B cell (primary cell): ENCODE data around the gene TSEN54. TPM values are rescaled to one million over a fixed set of nuclear protein-coding genes. Genes with fewer than 3 reads are reported as not detected.

Source experiments
- ATAC-seq: fragments of 200-7000 bp; cut with Tn5 transposase; one replicate; pipeline ENCODE4 v1.10.0; 2021; ENCODE audit warnings: low read depth, mild to moderate bottlenecking, moderate number of reproducible peaks, moderate library complexity
- CTCF ChIA-PET: fragments of 350-600 bp; sonication (Branson Sonifier 250); formaldehyde crosslinking; loops from one replicate; lab custom pipeline; 2021; ENCODE audit warnings: antibody characterized with exemption, inconsistent platforms; lab: Charles Lee
- POLR2A ChIA-PET: fragments of 350-600 bp; sonication (Branson Sonifier 250); formaldehyde crosslinking; loops from one replicate; lab custom pipeline; 2021; ENCODE audit warnings: antibody characterized with exemption; lab: Charles Lee
- DNase-seq: peaks from one replicate; pipeline ENCODE4 v3.0.0; 2013
- H2AFZ ChIP-seq: 2 replicates; pipeline ENCODE4 v1.6.1; 2012; ENCODE audit warnings: mild to moderate bottlenecking, low read depth, low read length; ENCODE audit not compliant: insufficient read depth, poor library complexity, severe bottlenecking
- H3K27ac ChIP-seq, 2 donors: 1 replicate in 1 of 2; 2 replicates in 1 of 2; pipeline ENCODE4 v1.5.1; 2012 to 2013; ENCODE audit warnings: low read length in 2 of 2, mild to moderate bottlenecking in 2 of 2, moderate library complexity in 1 of 2
- H3K27me3 ChIP-seq, 4 experiments: fragments of 200-600 bp in 1 of 4; sonication (generic) in 1 of 4; replicated peaks in 1 of 4; 1 replicate in 2 of 4; 2 replicates in 2 of 4; pipeline versions ENCODE4 v1.6.1 to v1.7.0; 2013 to 2016; ENCODE audit warnings: low read length in 3 of 4, mild to moderate bottlenecking in 2 of 4, mixed read lengths in 1 of 4, moderate library complexity in 1 of 4; ENCODE audit not compliant: insufficient read depth in 4 of 4, control insufficient read depth in 3 of 4; ENCODE audit errors: control extremely low read depth in 1 of 4
- H3K36me3 ChIP-seq, 2 experiments: replicated peaks in 1 of 2; 1 replicate in 1 of 2; 2 replicates in 1 of 2; pipeline versions ENCODE4 v1.6.1 to v1.7.1; 2013; ENCODE audit warnings: low read length in 1 of 2; ENCODE audit not compliant: insufficient read depth in 2 of 2, control insufficient read depth in 1 of 2; ENCODE audit errors: control extremely low read depth in 1 of 2, extremely low read depth in 1 of 2
- H3K4me1 ChIP-seq, 2 donors: fragments of 200-600 bp in 1 of 2; sonication (generic) in 1 of 2; 1 replicate in 1 of 2; 2 replicates in 1 of 2; pipeline versions ENCODE4 v1.5.1 to v1.6.1; 2013 to 2017; ENCODE audit warnings: low read length in 2 of 2; ENCODE audit not compliant: control insufficient read depth in 2 of 2, insufficient read depth in 2 of 2
- H3K4me2 ChIP-seq: replicated peaks from 2 replicates; pipeline ENCODE3; 2012; ENCODE audit warnings: mild to moderate bottlenecking, low read depth, low read length; ENCODE audit not compliant: poor library complexity, severe bottlenecking
- H3K4me3 ChIP-seq, 5 experiments: fragments of 200-600 bp in 1 of 5; sonication (generic) in 1 of 5; 1 replicate in 3 of 5; 2 replicates in 2 of 5; pipeline versions ENCODE4 v1.5.1 to v1.7.0; 2011 to 2016; ENCODE audit warnings: low read length in 4 of 5, mild to moderate bottlenecking in 4 of 5, low read depth in 2 of 5, control low read depth in 1 of 5, moderate library complexity in 1 of 5; ENCODE audit not compliant: insufficient read depth in 1 of 5; ENCODE audit errors: control extremely low read depth in 1 of 5, extremely low read depth in 1 of 5
- H3K79me2 ChIP-seq: fragments of 200-600 bp; sonication (generic); one replicate; pipeline ENCODE4 v1.6.0; 2016; ENCODE audit warnings: low read length; ENCODE audit not compliant: control insufficient read depth, insufficient read depth
- H3K9ac ChIP-seq: fragments of 200-600 bp; sonication (generic); 2 replicates; pipeline ENCODE4 v1.6.1; 2017; ENCODE audit warnings: mild to moderate bottlenecking, low read length, moderate library complexity
- H3K9me3 ChIP-seq, 3 donors: one replicate each; pipeline versions ENCODE4 v1.6.1 to v1.7.1; 2013; ENCODE audit warnings: low read length in 2 of 3; ENCODE audit not compliant: control insufficient read depth in 2 of 3, insufficient read depth in 1 of 3; ENCODE audit errors: control extremely low read depth in 1 of 3
- H4K20me1 ChIP-seq: 2 replicates; pipeline ENCODE4 v1.6.0; 2012; ENCODE audit warnings: mild to moderate bottlenecking, low read length; ENCODE audit not compliant: insufficient read depth, control insufficient read depth, poor library complexity, severe bottlenecking
- H3K27ac Mint-ChIP-seq: one replicate; pipeline ENCODE4 v1.8.0; 2021; ENCODE audit warnings: mixed read lengths
- H3K27me3 Mint-ChIP-seq: one replicate; pipeline ENCODE4 v1.8.0; 2021; ENCODE audit warnings: mixed read lengths
- H3K4me1 Mint-ChIP-seq: one replicate; pipeline ENCODE4 v1.8.0; 2021; ENCODE audit warnings: mixed read lengths
- H3K4me3 Mint-ChIP-seq: one replicate; pipeline ENCODE4 v1.8.0; 2021; ENCODE audit warnings: mixed read lengths
- H3K9me3 Mint-ChIP-seq: one replicate; pipeline ENCODE4 v1.8.0; 2022; ENCODE audit warnings: mixed read lengths; ENCODE audit not compliant: insufficient read depth
- EZH2 ChIP-seq: IDR thresholded peaks from 2 replicates; pipeline ENCODE4 v1.6.1; 2012; ENCODE audit warnings: borderline replicate concordance, low read depth, mild to moderate bottlenecking, moderate library complexity, low read length; ENCODE audit not compliant: insufficient read depth, poor library complexity, severe bottlenecking
- WGBS: methylation state at CpG from one replicate; pipeline ENCODE4 v1.1.5; 2013; ENCODE audit warnings: missing lambda C conversion rate; ENCODE audit not compliant: insufficient coverage; 5-methylcytosine and 5-hydroxymethylcytosine counted together
- intact Hi-C: fragments of 100-400 bp; cut with micrococcal nuclease; formaldehyde crosslinking; loops from one replicate; pipeline ENCODE4 v1.10.0; 2022
- polyA plus RNA-seq: library from polyadenylated mRNA; depleted of rRNA; stranded (reverse); fragments of >200 nt; gene quantifications from 2 replicates; pipeline ENCODE4 v1.2.3, GENCODE V29; 2012
- total RNA-seq, 2 donors: library from RNA; stranded (reverse); fragments of 120-200 nt in 1 of 2; gene quantifications; 1 replicate in 1 of 2; 2 replicates in 1 of 2; pipeline versions ENCODE4 v1.2.3 to v1.2.4, GENCODE V29; 2013 to 2022
- TF ChIP-seq, protein P1 (sequence below): fragments of 200-600 bp; IDR thresholded peaks from one replicate; pipeline ENCODE4 v1.8.0; 2022; ENCODE audit warnings: antibody characterized with exemption, mild to moderate bottlenecking

The TSEN54 gene
- total and polyA plus RNA-seq, 2 donors (not counting 1 experiment from before 2014, with no cell fraction given): 33.0 to 45.9 TPM

DNA sequence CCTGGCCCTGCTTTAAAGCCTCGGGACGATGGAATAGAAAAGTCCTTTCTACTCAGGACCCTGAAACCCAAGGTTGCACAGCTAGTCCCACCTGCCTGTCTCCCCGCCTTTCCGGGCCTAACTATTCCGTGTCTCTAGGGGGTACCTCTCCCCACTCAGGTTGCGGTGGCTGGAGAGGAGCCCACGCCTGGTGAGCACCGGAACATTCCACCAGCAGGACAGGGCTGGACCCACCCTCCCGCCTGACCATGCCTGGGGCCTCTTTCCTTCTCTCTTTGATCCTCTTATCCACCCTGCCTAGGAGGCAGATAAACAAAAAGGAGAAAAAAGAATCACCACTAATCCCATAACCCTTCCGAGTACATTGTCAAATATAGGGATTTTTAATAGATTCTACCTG is 20.0 kb downstream of the TSEN54 start:
- H3K36me3 ChIP-seq: no peaks in the 10 kb centered on the region
- Mint-ChIP-seq H3K27ac (no peak overlapping the region), H3K4me1 (peaks cover 6% of the 10 kb centered on the region), H3K27me3 (no peaks in the 10 kb centered on the region), H3K4me3 (no peak overlapping the region), H3K9me3 (no peaks in the 10 kb centered on the region)
- no peak overlapping the region for H2AFZ ChIP-seq
- H3K27ac ChIP-seq: no peak overlapping the region
- H3K9ac ChIP-seq: no peak overlapping the region
- no peak overlapping the region for H3K4me3 ChIP-seq
- no peak for TF ChIP-seq EZH2
- TF ChIP-seq, protein P1, sequence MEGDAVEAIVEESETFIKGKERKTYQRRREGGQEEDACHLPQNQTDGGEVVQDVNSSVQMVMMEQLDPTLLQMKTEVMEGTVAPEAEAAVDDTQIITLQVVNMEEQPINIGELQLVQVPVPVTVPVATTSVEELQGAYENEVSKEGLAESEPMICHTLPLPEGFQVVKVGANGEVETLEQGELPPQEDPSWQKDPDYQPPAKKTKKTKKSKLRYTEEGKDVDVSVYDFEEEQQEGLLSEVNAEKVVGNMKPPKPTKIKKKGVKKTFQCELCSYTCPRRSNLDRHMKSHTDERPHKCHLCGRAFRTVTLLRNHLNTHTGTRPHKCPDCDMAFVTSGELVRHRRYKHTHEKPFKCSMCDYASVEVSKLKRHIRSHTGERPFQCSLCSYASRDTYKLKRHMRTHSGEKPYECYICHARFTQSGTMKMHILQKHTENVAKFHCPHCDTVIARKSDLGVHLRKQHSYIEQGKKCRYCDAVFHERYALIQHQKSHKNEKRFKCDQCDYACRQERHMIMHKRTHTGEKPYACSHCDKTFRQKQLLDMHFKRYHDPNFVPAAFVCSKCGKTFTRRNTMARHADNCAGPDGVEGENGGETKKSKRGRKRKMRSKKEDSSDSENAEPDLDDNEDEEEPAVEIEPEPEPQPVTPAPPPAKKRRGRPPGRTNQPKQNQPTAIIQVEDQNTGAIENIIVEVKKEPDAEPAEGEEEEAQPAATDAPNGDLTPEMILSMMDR: no peak
- POLR2A ChIA-PET: no interaction called here
- H3K9me3 ChIP-seq: no peaks in the 10 kb centered on the region
- intact Hi-C loops: no loop called here
- no peak overlapping the region for H3K4me2 ChIP-seq
- H4K20me1 ChIP-seq: no peaks in the 10 kb centered on the region
- no peaks in the 10 kb centered on the region for H3K79me2 ChIP-seq
- DNase-seq (no peak), ATAC-seq (no peak)
- 70% methylated on average over 4 of the region's 10 CpGs for WGBS
- H3K4me1 ChIP-seq: peaks cover 6 to 14% of the 10 kb centered on the region in 2 donors
- CTCF ChIA-PET: no interaction called here
- H3K27me3 ChIP-seq: no peaks in the 10 kb centered on the region

DNA sequence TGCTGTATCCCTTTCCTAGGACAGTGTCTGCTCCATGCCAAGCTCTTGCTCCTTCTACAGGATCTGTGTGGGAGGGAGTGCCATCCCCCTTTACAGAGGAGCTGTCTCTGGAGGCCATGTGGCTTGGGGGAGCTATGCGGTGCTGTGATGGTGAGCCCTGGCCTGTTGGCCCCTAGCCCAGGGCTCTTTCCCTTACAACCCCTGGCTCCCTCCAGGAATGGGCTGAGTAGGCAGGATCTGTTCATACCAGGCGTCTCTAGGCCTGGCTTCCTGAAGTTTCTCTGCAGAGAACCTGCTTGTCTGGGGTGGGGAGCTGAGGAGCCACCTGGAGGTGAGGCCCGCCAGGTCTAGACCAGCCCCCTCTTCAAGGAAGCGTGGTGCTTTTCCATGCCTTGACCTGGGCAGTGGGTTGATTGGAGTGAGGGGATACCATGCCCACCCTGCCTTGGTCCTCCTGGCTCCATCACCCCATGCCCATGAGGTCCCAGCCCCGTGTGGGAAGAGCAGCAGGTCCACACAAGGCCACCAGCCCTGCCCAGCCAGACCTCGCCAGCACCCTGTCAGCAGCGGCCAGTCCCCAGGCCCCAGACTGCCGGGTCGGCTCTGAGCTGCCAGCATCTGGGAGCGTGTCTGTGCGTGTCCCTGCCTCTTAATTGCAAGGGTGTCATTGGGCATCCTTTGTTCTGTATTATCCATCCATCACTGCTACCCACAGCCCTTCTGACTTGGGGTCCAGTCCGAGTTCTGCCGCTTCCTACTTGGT is 23.8 kb downstream of the TSEN54 start:
- H3K4me3 ChIP-seq: no peak overlapping the region
- peaks cover under 1 to 9% of the 10 kb centered on the region in 2 donors for H3K4me1 ChIP-seq
- no peaks in the 10 kb centered on the region for H4K20me1 ChIP-seq
- WGBS: 88% methylated on average over 11 of the region's 13 CpGs
- no peak for TF ChIP-seq EZH2
- TF ChIP-seq, protein P1: no peak
- no peak overlapping the region for H3K9ac ChIP-seq
- ChIA-PET POLR2A (no interaction called here), CTCF (no interaction called here)
- no peak overlapping the region for H3K27ac Mint-ChIP-seq
- intact Hi-C loops: no loop called here
- H3K4me2 ChIP-seq: no peak overlapping the region
- no peak overlapping the region for H3K27ac ChIP-seq
- H3K9me3 ChIP-seq: no peaks in the 10 kb centered on the region
- H3K79me2 ChIP-seq: no peaks in the 10 kb centered on the region
- H3K4me1 Mint-ChIP-seq: no peaks in the 10 kb centered on the region
- H3K9me3 Mint-ChIP-seq: no peaks in the 10 kb centered on the region
- H3K27me3 ChIP-seq: no peaks in the 10 kb centered on the region
- H2AFZ ChIP-seq: no peak overlapping the region
- no peaks in the 10 kb centered on the region for H3K27me3 Mint-ChIP-seq
- no peaks in the 10 kb centered on the region for H3K36me3 ChIP-seq
- H3K4me3 Mint-ChIP-seq: no peak overlapping the region
- DNase-seq: no peak
- ATAC-seq: no peak
